Inflammatory macrophage treated with lipopolysaccharide for 1 hour (primary cell): Measurements from ENCODE around the gene YLPM1.

Source experiments
- DNase-seq, 2 donors: peaks; one replicate each; pipeline ENCODE4 v3.0.0-alpha.2; 2020 to 2022

YLPM1 gene

GRCh38 chr14:74875941-74876913 is 113.1 kb downstream of the YLPM1 start, which contains the start of gene PROX2:
Gene PROX2, minus strand, starts transcription at chr14:74876145. Its CDS starts 12,311 bp downstream, at chr14:74863834.
- peak; percentile 51 to 60 for DNase-seq

- DNase-seq: no peak
Observed at GRCh38 chr14:74879427-74880182, 116.5 kb downstream of the YLPM1 start.

- DNase-seq: peak; percentile 76 to 90
Observed at GRCh38 chr14:74881431-74882102, 118.5 kb downstream of the YLPM1 start, which contains the start of gene DLST. Gene DLST, plus strand, starts transcription at chr14:74881916. Its CDS starts 38 bp downstream, at chr14:74881954.

- DNase-seq: peak; percentile 61 to 75
Observed at GRCh38 chr14:74882103-74882920, 119.2 kb downstream of the YLPM1 start.
